ENCODE measurements around the gene ARHGAP22. TPM values are rescaled to one million over a fixed set of nuclear protein-coding genes. Genes with fewer than 3 reads are reported as not detected.

The ARHGAP22 gene
- total RNA-seq, 1 experiment from 2014 or later, result 1.8 TPM

GRCh38 chr10:48590945-48591344 lies 13.9 kb downstream of the ARHGAP22 start:
- ChIA-PET CTCF (no interaction called here), POLR2A (no interaction called here)
- no peaks in the 10 kb centered on the region for H3K36me3 ChIP-seq (ENCODE audit: control insufficient read depth, insufficient read depth, low read length)
- DNase-seq (ENCODE audit: low read depth, low spot score), result no peak
- no peak for TF ChIP-seq POLR2AphosphoS5 (IDR thresholded peaks at IDR 0.05; ENCODE audit: low read depth, low read length)
- no peak for TF ChIP-seq REST (IDR thresholded peaks at IDR 0.05; ENCODE audit: insufficient read depth in 1 of 2, low read depth in 2 of 2, low read length in 1 of 2)
- TF ChIP-seq CTCF (IDR thresholded peaks at IDR 0.05), result no peak
- no peak for TF ChIP-seq TCF7L2 (IDR thresholded peaks at IDR 0.05; ENCODE audit: low read depth, low read length)
- no peak overlapping the region for H3K27ac ChIP-seq (ENCODE audit: low read length)
- no peaks in the 10 kb centered on the region for H3K27me3 ChIP-seq (ENCODE audit: control insufficient read depth, insufficient read depth, low read length)
- H3K4me3 ChIP-seq (ENCODE audit: low read depth in 2 of 2, low read length in 2 of 2), result no peak overlapping the region
- no peak for ATAC-seq
- in situ Hi-C loops (cut with HindIII; ENCODE audit: low pct_unique_long_range_greater_than_20kb, low sequenced_read_pairs), result no loop called here
- H3K4me1 ChIP-seq (ENCODE audit: control insufficient read depth, insufficient read depth, low read length), result no peaks in the 10 kb centered on the region
- intact Hi-C loops (cut with micrococcal nuclease; ENCODE audit: unreplicated experiment), result no loop called here
- H3K9me3 ChIP-seq (ENCODE audit: control insufficient read depth, insufficient read depth, low read depth, low read length), result no peaks in the 10 kb centered on the region
- BruUV-seq (replicated peaks), result no TSS peak

- Histone ChIP-seq H3K9me3 (ENCODE audit: control insufficient read depth, insufficient read depth, low read depth, low read length) (no peaks in the 10 kb centered on the region), H3K4me3 (ENCODE audit: low read depth in 2 of 2, low read length in 2 of 2) (no peak overlapping the region), H3K36me3 (ENCODE audit: control insufficient read depth, insufficient read depth, low read length) (no peaks in the 10 kb centered on the region), H3K27ac (ENCODE audit: low read length) (no peak overlapping the region), H3K27me3 (ENCODE audit: control insufficient read depth, insufficient read depth, low read length) (no peaks in the 10 kb centered on the region), H3K4me1 (ENCODE audit: control insufficient read depth, insufficient read depth, low read length) (no peaks in the 10 kb centered on the region)
- ATAC-seq (no peak), DNase-seq (ENCODE audit: low read depth, low spot score) (no peak)
- intact Hi-C loops (cut with micrococcal nuclease; ENCODE audit: unreplicated experiment) (no loop called here), in situ Hi-C loops (cut with HindIII; ENCODE audit: low pct_unique_long_range_greater_than_20kb, low sequenced_read_pairs) (no loop called here)
- POLR2A ChIA-PET, result no interaction called here
- no peak for TF ChIP-seq SIN3A (IDR thresholded peaks at IDR 0.05; ENCODE audit: borderline replicate concordance, insufficient read depth, low read depth, low read length)
- no peak for TF ChIP-seq REST (IDR thresholded peaks at IDR 0.05; ENCODE audit: insufficient read depth in 1 of 2, low read depth in 2 of 2, low read length in 1 of 2)
- no peak for TF ChIP-seq TCF7L2 (IDR thresholded peaks at IDR 0.05; ENCODE audit: low read depth, low read length)
- TF ChIP-seq POLR2AphosphoS5 (IDR thresholded peaks at IDR 0.05; ENCODE audit: low read depth, low read length), result no peak
- no peak for TF ChIP-seq CTCF (IDR thresholded peaks at IDR 0.05)
- CTCF ChIA-PET, result no interaction called here
- no TSS peak for BruUV-seq (replicated peaks)
Measured at GRCh38 chr10:48589266-48589665, 15.6 kb downstream of the ARHGAP22 start.
